ENCODE results near the gene GZF1.

The GZF1 gene

GRCh38 chr20:23362392-23363256 lies 642 bp downstream of the GZF1 start:
- no peak for TF ChIP-seq CTCF (IDR thresholded peaks at IDR 0.05; ENCODE audit: insufficient read depth, missing control alignments)
- DNase-seq (ENCODE audit: insufficient read length, low spot score) (no peak), FAIRE-seq (no peak)

- no peak for TF ChIP-seq CTCF (IDR thresholded peaks at IDR 0.05; ENCODE audit: insufficient read depth, missing control alignments)
- FAIRE-seq: no peak
These were observed 1.3 kb downstream of the GZF1 start for GRCh38 chr20:23363257-23363649.

GRCh38 chr20:23365390-23366165 lies 3.6 kb downstream of the GZF1 start:
- no peak for DNase-seq (ENCODE audit: insufficient read length, low spot score)
- TF ChIP-seq CTCF (IDR thresholded peaks at IDR 0.05; ENCODE audit: insufficient read depth, missing control alignments): no peak
- FAIRE-seq: no peak

More at GRCh38 chr20:23363257-23363649, 1.3 kb downstream of the GZF1 start:
- DNase-seq (ENCODE audit: insufficient read length, low spot score): no peak

GRCh38 chr20:23366384-23366783 lies 4.4 kb downstream of the GZF1 start:
- no peak for DNase-seq (ENCODE audit: insufficient read length, low spot score)
- no peak for TF ChIP-seq CTCF (IDR thresholded peaks at IDR 0.05; ENCODE audit: insufficient read depth, missing control alignments)
- no peak for FAIRE-seq

- FAIRE-seq (no peak), DNase-seq (ENCODE audit: insufficient read length, low spot score) (no peak)
- TF ChIP-seq CTCF (IDR thresholded peaks at IDR 0.05; ENCODE audit: insufficient read depth, missing control alignments): no peak
These were observed 5.8 kb downstream of the GZF1 start for GRCh38 chr20:23367770-23368169.

- no peak for FAIRE-seq
- no peak for DNase-seq (ENCODE audit: insufficient read length, low spot score)
- TF ChIP-seq CTCF (IDR thresholded peaks at IDR 0.05; ENCODE audit: insufficient read depth, missing control alignments): no peak
These were observed 6.5 kb downstream of the GZF1 start for GRCh38 chr20:23368316-23369071.

Measured in D721Med (cell line).